Measurements from ENCODE around the gene RIPK4.

RIPK4 gene

DNA sequence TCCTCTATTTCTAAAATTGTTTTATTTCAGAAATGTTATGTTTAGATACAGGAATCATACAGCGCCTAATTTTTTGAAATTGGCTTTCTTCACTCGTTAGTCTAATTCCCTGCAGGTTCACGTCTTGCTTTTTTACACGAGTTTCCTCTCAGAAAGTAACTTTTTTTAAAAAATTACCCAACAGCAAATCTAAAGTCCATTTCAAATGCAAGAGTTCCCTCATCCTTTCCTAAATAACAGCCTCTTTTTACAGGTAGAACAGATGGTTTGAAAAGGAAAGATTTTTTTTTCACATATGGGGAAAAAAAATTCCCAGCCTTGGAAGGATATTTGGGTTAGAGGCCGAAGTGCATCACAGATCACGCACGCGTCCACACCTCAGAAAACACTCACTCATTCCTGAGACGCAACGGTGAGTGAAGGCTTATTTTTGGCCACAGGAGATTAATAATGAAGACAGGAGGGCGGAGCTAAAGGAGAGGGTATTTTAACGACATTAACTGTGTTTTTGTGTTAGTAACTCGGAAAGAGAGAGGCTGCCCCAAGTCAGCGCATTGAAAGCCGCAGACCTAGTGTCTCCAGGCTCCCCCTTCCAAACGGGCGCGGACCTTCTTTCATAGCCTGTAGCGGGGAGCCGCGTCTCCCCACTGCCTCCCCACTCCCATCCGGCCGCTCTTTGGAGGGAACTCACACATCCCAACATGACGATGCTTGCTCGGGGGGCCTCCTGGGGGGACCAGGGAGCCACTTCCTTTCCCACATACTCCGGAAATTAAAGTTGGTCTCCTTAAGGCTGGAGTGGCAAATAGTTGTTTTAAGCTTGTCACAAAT, 969 bp upstream of the RIPK4 start:
- DNase-seq = no peak

DNA sequence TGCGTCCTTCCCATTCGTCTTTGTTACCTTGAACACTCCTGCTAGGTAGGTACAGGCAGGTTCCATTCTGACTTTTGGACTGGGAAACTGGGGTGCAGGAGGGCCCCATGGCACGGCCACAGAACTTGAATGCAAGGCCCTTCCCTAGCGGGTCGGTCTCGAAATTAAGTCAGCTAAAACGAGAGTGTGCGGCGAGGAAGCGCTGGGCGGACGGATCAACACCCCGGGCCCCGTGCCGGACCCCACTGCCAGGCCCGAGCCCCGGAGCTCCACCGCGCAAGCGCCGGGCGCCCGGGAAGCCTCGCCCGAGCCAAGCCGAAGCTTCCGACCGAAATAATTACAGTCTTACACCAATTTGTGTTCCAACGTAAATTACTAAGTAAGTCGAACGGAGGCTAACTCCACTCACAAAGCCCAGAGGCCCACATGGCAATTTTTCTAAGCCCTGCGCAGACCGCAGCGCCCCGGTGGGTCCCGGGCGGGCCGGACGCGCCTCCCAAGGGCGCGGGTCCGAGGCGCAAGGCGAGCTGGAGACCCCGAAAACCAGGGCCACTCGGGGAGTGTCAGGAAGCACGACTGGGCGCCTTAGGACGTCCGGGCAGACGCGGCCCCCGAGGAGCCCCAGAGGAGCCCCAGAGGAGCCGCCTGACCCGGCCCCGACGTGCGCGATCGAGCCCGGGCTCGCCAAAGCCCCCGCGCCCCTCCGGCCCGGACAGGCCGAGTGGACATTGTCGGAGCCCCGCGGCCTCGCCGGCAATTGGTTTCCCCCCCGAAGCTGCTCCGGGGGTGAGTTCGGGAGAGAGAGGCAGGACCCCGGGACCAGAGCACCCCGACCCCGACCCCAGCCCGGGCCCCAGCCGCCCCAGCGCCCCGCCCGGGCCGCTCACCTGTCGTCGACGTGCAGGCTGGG, 624 bp downstream of the RIPK4 start:
- DNase-seq = no peak

DNA sequence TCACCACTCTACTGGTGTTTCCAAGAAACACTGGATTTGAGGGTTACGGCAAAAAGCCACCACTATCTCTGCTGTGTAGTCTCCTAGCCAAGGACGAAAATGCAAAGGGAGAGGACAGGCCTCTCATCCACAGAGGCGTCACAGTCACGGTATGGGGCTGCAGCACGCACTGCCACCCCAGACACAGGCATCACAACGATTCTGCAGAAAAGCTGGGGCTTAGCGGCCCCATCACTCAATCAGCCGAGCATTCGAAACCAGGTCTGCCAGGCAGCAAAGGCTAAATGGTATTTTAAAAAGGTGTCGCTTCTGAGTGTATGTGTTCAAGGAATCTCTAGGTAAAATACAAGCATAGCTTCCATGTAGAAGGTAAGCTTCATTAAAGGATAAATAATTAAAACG, 1.4 kb downstream of the RIPK4 start:
- no peak for DNase-seq

DNA sequence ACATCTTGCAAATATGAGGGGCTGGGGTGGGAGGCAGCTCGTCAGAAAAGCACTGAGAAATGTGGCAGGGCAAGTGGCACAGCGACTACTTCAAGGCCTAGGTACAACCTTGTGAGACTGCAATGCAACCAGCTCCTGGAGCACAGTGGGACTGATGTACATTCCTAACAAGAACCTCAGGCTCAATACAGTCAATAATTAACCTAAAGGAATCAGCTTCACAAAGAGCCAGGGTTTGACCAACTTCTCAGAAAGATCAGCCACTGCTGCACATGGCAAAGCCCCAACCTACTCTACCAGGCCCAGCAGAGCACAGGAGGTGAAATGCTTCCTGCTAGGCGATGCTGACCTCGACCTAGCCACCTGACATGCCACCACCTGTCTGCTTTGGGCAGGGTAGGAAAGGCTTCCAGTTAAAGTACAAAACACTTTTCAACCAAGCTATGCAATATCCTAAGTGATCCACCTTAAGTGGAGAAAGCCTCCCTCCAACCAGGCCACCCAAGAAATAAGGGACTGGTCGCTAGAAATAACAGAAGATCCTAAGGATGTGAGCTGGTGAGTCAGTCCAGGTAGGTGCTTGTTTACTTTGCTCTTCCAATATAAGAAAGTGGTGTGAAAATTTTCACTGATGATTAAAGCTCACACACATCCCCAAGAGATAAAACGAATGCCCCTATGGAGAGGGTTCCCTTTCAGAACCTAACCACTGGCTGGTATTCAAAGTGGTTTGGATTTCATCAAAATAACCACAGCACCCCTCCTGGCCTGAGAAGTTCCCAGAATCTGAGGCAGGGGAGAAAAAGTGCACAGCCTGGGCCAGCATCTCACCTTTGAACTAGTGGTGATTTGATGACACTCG, 2.1 kb downstream of the RIPK4 start:
- no peak for DNase-seq

DNA sequence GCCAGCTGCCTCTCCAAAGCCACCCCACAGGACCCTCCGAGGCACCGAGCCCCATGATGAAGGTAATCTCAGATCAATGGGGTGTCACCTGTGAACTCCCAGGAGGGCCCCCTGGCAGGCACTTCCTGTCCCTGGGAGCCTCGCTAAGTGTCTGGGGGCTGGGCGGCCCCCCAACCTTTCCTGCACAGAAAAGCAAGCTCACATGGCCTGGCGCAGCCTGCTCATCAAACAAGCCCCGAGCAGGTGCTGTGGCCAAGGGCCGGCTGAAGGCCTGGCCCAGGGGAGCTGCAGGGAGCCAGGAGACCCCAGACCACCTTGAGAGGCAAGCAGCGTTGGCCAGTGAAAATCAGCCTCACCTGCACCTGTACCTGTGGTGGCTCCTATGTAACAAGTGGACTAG, 2.9 kb downstream of the RIPK4 start:
- DNase-seq = no peak

DNA sequence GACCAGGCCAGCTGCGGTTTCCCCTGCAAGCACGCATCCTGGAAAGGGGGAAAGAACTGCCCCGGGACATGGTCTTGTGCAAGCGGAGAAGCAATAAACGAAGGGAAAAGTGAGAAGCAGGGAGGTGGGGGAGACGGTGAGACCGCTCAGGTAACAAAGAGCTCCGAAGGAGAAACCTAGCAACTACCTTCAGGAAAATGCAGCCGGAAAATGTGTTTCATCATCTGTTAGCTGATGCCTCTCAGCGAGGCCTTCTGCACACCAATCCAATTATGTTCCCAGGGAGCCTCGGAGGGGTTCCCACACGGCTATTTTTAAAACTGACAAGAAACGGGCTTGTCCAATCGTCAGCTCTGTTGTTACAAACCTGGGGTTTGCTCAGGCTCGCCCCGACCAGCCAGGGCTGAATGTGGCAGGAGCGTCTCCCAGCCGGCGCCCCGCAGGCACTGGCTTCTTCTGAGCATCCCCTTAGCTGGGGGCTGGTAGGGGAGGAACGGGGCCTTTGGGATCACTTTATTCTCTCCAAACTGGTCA, 3.4 kb downstream of the RIPK4 start:
- no peak for DNase-seq

DNA sequence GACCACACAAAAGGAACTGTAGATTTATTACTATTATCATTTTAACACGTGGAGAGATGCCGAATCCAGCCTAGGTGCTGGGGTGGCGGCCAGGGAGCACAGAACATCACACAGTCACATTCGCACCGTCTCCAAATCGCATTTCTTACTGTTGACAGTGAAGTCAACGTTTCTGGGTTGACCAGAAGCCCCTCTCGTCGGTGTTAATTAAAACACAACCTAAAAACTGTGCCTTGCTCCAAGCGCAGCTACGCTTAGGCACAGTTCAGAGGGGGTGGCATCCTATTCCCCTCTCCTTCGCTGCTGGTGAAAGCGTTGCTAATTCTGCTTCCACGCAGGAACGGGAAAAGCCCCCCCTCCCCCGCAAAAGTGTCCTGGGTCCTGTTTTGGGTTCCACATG, 4.1 kb downstream of the RIPK4 start:
- DNase-seq = no peak

DNA sequence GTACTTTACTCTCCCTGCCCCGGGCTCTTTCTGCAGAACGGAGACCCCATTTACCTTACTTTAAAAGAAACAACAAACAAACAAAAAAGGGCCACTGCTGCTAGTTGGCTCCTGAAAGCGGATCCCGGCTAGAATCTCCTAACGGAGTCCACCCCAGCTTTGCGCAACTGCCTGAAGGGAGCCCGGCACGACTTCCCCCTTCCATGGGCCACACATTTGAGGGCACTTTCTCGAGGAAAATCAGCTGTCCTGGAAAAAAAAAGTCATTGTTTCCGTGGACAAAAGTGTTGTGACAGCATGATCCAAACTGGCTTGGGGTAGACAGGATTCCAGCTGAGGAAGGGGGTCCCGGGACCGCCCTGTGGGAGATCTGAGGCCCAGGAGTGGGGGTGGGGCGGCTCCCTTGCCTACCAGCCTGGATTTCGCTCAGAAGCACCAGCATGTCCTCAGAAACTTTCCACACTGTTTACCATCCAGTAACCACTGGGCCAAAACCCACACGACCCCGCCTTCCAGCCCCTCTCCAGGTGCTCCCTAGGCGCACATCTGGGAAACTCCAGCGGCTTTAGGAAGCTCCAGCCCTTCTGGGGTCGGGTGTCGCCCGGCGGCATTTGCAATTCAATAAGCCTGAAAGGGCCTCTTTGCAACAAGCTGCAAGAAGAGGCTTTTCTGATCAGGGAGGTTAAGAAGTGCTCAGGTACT, 4.8 kb downstream of the RIPK4 start:
- no peak for DNase-seq

DNA sequence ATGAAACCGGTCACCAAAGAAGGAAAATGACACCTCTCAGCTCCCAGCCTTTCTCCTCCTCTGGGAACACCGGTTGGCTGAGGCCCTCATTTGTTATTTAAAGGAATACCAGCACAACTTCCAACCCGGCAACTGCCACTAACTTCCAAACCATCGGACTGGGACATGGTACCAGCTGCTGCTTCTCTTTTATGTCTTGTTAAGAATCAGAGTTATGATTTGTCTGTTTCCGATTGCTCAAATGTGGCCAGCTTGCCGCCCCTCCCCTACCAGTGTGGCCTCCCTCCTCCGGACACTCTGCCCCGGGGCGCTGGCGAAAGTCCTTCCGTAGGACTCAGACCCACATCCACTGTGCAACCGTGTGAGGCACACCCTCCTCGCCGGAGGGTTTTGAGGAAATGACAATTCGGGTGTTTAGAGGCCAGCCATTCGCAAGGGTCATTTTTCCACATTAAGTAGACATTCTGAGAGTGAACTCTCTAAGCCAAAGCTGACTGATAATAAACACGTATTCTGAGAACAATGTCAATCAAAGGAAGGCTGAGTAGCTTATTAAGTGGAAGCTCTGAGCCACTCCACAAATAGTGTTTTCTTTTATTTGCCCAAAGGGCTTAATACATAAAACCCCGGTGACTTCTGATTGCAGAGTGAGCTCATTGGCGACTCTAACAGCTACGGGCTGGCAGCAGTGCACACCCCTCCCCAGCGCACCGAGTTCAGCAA, 5.5 kb downstream of the RIPK4 start:
- no peak for DNase-seq

DNA sequence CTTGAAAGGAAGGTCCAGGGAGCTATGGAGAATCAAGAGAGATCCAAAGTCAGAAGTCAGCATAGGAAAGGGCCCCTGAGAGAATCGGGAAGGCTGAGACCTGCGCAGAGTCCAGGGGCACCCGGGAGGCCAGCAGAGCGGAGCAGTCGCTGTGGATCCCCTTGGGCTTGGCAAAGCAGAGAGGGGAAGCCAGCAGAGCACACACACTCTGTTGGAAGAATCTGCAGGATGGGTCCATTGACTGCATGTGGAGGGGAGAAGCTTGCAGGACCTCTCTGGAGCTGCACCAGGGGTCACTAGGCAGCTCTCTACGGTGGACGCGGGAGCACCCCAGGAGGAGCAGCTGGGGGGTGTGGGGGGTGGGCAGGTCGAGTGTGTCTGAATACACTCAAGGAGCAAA, 6.4 kb downstream of the RIPK4 start:
- DNase-seq = no peak

DNA sequence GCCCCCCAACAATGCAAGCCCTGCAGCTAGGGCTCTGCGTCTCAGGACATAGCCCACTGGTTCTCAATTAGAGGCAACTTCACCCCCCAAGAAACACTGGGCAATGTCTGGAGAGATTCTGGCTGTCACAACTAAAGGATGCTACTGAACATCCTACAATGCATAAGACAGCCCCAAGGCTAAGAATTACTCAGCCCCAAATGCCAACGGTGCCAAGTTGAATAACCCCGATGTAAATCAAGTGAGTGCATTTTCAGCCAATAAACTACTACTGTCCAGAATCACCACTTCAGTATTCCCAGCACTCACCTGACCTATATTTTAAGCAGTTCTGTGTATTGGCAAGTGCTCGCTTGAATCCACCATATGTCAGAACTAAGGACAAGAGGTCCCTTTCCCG, 6.9 kb downstream of the RIPK4 start:
- no peak for DNase-seq

DNA sequence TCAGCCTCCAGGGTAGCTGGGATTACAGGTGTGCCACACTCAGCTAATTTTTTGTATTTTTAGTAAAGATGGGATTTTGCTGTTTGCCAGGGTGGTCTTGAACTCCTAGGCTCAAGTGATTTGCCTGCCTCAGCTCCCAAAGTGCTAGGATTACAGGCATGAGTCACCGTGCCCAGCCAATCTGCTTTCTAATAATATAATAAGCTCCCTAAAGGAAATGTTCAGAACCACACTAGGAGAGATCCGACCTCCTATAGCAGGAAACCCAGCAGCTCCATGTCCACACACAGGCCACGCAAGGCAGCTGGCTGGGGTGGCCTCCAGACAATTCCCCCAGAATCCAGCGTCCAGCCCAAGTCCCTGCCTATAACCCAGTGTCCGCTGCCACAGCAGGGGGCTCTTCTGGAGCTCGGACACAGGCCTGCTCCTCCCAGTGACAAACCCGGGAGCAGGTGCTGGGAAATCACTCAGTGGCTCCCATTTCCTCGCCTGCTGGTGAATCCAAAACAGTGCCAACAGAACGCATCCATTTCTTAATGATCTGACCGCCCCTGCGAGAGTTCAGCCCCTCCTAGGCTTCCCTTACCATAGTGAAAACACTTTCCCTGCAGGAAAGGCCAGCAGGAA, 7.5 kb downstream of the RIPK4 start:
- no peak for DNase-seq

DNA sequence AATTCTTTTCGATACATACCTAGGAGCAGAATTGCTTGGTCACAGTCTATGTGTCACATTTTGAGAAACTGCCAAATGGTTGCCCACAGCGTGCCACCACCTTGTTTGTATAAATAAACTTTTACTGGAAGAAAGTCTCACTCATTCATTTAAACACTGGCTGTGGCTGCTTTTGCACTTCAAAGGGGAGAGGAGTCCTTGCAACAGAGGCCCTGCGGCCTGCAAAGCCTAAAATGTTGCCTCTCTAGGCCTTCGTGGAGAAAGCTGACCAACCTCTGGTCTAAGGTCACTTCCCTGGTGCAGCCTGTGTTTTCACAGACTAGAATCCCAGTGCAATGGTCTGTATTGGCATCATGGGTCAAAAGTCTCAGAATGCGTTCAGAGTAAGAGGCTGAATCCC, 8.3 kb downstream of the RIPK4 start:
- no peak for DNase-seq

DNA sequence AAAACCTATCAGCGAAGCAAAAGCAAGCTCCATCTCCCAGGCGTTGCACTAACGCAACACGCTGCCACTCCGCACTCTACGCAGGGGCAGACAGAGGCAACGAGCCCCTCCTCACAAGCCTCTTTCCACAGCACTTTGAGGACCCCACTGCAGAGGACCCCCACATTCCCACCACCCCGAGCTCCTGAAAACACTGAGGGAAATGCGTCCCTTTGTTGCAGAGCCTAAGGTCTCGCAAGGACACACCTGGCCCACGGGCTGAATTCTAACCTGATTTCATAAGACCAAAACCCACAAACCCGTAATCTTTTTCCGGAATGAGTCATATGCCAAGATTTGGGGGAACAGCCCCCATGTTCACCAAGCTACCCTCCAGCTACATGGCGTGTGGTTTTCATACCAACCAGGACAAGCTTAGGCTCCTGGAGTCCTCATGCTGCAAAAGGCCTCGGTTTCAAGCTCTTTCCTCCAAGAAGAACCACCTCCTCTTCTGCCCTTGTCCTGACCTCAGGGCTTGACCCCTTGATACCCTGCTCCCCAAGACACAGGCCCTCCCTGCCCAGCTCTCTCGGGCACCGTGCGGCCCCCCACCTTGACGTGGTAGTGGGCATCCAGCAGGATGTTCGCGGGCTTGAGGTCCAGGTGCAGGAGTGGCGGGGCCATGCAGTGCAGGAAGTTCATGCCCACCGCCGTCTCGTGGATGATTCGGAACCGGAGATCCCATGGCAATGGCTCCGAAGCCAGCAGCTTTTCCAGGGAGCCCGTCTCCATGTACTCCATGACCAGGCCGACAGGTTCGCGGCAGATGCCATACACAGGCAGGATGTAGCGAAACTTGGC, 10.7 kb downstream of the RIPK4 start:
- peak; percentile 2 for DNase-seq

DNA sequence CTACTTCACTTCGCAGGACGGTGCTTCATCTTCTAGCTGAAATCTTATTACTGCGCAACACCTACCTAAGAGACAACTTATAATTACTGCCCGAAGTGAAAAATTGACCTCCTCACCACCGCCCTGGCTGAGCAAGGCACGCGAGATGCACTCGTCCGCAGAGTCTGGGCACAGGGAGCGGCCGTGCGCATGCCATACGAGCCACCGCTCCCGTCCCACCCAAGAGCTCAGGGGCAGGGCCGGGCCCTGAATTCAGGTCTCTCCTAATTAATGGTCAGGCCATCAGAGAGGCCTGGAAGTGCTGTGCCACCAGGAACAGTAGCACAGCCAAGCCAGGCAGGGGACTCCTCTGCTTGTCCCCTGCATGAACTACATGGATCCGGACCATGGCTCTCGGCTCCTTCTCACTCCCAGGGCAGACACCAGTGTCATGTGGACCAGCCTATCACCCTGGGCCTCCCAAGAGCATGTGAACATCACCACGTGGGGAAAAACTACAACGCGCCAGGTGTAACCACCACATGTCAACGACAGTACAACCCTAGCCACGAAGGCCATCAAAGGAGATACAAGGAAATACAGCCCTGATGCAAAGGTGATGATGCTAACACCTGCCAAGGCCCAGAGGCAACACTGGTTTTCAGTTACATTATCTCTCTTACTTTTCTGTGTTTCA, 11.5 kb downstream of the RIPK4 start:
- DNase-seq = no peak

DNA sequence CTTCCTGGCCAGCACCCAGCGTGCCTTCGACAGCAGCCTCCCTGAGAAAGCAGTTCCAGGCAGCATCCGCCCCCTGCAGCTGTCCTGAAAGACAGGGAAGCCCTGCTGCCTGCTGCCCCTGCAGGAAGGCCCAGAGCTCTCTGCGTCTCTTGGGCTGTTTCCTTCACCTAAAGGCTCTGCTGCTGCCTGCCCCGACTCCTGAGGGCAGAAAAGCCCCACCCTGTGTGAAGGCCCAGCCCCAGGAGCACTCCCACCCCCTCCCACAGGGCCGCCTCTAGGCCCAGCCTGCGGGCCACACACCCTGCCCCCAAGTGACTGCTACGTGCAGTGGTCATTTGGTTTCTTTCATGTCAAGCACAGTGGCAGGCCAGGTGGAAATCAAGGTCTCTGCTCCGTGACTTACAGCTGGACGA, 12.4 kb downstream of the RIPK4 start:
- DNase-seq = no peak

DNA sequence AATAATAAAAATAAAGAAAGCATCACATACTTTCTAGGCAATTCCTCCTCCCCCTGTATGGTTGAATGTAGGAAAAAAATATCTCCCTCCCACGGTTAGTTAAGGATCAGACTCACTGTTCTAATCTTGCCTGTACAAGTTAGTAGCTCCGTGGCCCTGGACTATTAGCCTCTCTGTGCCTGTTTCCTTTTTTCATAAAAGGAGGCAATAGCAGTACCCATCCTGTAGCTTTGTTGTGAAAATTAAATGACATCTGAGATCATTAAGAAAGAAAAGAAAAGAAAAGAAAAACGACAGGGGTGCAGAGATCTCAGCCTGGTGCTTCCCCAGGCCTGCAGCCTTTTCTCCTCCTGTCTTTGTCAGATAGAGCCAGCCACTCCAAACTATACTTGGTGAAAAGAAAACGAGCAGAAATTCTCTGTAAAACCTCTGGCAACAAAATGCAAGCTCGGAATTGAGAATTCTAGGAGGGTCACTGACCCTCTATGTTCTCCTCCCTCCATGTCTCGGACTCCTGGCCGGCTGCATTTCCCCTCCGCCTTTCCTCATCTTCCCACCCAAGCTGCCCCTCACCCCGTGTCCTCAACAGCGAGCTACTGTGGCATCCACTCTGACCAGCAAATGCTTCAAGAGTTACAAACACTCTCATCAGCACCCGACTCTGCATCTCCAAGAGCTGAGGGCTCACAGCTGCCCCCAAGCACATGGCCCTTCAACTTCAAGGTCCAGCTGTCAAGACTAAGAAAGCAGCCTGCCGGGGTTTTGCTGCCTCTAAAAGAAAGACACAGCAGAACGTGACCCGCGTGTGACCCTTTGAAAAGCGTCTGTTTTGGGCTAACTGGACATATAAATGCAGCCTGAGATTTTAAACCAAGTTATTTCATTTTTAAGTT, 13.6 kb downstream of the RIPK4 start:
- no peak for DNase-seq

DNA sequence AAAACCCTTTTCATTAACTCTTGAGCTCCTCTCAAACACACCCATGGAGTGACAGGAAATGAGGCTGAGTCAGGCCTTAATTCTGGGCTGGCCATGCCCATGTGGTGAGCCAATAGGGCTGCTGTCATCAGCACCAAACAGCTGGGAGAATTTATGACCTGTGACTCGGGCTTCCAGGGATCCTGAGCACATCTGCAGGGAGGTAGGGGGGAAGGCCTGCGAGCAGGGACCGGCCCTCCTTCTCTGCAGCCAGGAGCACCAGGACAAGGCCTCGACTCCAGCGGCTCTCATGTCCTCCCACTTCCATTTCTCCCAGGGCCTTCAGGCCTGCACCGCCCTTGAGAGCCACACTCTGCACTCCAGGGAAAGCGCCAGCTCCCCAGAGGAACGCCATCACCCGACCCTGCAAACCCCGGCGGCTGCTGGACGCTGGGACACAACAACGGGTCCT, 14.6 kb downstream of the RIPK4 start:
- DNase-seq = no peak

Data from activated CD8-positive, alpha-beta memory T cell treated with anti-CD3 and anti-CD28 coated beads, Interleukin-2, amount 50 U/mL, for 4 hours (primary cell).